ENCODE results near the gene TXNDC5. TPM values are rescaled to one million over a fixed set of nuclear protein-coding genes. Genes with fewer than 3 reads are reported as not detected.

Gene TXNDC5
- 471 and 498 TPM in 2 replicates for total RNA-seq (2014; rRNA removed; shearing (Covaris generic))
- 237 and 292 TPM in 2 replicates for polyA plus RNA-seq (2016; fragmentation: Nextera tagmentation; extraction: Ambion mirVana)

DNA sequence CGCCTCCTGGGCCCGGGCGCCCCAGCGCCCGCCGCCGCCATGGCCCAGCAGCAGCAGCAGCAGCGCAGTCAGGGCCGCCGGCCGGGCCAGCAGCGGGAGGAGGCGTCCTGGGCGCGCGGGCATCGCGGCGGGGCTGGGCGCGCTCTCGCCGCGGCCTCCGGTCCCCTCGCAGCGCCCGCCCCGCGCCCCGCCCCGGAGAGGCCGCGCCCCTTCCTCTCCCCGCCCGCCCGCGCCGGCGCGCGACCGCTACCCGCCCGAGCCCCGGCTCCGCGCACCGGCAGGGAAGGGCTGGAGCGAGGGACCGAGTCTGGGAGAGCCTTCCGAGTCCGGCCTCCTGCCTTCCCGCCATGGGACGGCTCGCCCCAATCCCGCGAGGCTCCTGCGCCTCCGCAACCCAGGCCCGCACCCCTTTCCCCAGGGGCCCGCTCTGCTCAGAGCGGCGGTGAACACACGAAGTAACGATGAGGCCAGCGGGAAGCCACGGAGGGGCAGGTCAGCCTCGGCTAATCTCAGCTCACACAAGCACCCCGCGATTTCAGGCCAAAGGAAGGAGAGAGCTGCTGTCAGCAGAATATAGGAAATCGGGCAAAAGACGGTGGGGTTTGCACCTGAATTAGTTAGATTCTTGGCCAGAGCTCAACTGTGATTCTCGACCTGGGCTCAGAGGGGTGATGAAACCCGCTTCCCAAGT lies at the start of gene TXNDC5:
TSS of gene TXNDC5 (minus strand) at position 135 of the 691 bp plus-strand sequence. CDS start at position 123, 12 bp downstream.
- Histone ChIP-seq H3K4me1 (ENCODE audit: insufficient read depth) (peaks cover 13% of the 10 kb centered on the region), H3K27me3 (replicated peaks; ENCODE audit: insufficient read depth) (no peaks in the 10 kb centered on the region), H3K36me3 (ENCODE audit: low read depth) (no peaks in the 10 kb centered on the region), H3K9me2 (ENCODE audit: insufficient read depth) (no peaks in the 10 kb centered on the region), H3F3A (ENCODE audit: insufficient read depth) (peaks cover 18% of the 10 kb centered on the region), H2AFZ (peak within 1 kb of the TSS; percentile 89), H3K79me2 (ENCODE audit: insufficient read depth) (peaks cover 41% of the 10 kb centered on the region), H3K4me3 (peak within 1 kb of the TSS; percentile 81), H3K9ac (peak within 1 kb of the TSS; percentile 94), H3K27ac (peak within 1 kb of the TSS; percentile 73), H3K4me2 (ENCODE audit: unreplicated experiment) (peak within 1 kb of the TSS; percentile 87), H3K9me3 (ENCODE audit: low read depth) (no peaks in the 10 kb centered on the region), H4K20me1 (ENCODE audit: insufficient read depth) (no peaks in the 10 kb centered on the region)
- WGBS, 2 experiments (ENCODE audit: low coverage in 1 of 2, low lambda C conversion rate in 2 of 2, missing lambda C conversion rate in 2 of 2): 6 to 7% methylated on average over 37 to 39 of the region's 75 CpGs
- in situ Hi-C loops (cut with MboI): no loop called here
- peak; percentile 89 for DNase-seq
- TF ChIP-seq EZH2 (IDR thresholded peaks at IDR 0.05; ENCODE audit: insufficient read depth, poor library complexity, severe bottlenecking) (no peak), EZH2phosphoT487 (IDR thresholded peaks at IDR 0.05; ENCODE audit: insufficient read depth, low read depth) (no peak)

DNA sequence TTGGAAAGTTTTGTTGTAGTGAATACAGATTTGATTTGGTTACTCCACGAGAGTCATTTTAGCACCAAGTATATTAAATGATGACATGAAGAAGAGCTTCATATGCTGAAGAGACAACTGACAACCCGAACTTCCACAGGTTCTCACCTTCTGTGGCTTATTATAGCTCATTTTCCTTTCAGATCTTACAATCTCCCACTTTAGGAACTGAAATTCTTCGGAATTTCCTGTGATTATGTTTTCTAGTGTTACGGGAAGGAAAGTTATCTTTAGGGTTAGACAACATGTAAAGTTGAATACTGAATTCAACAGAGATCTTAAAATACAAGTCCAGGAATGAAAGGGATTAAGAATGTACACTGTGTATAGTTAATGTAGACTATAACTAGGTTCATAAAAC lies 49.6 kb upstream of the TXNDC5 start:
- 71 to 72% methylated on average over 4 of the region's 4 CpGs for WGBS, 2 experiments (ENCODE audit: low coverage in 1 of 2, low lambda C conversion rate in 2 of 2, missing lambda C conversion rate in 2 of 2)
- H4K20me1 ChIP-seq (ENCODE audit: insufficient read depth): no peaks in the 10 kb centered on the region
- no peaks in the 10 kb centered on the region for H3K4me1 ChIP-seq (ENCODE audit: insufficient read depth)
- H3K79me2 ChIP-seq (ENCODE audit: insufficient read depth): no peaks in the 10 kb centered on the region
- H3K9me3 ChIP-seq (ENCODE audit: low read depth): no peaks in the 10 kb centered on the region
- no peaks in the 10 kb centered on the region for H3F3A ChIP-seq (ENCODE audit: insufficient read depth)
- no peaks in the 10 kb centered on the region for H3K27me3 ChIP-seq (replicated peaks; ENCODE audit: insufficient read depth)
- in situ Hi-C loops (cut with MboI): no loop called here
- no peak for TF ChIP-seq EZH2 (IDR thresholded peaks at IDR 0.05; ENCODE audit: insufficient read depth, poor library complexity, severe bottlenecking)
- no peak for TF ChIP-seq EZH2phosphoT487 (IDR thresholded peaks at IDR 0.05; ENCODE audit: insufficient read depth, low read depth)
- H3K27ac ChIP-seq: no peak overlapping the region
- H3K4me3 ChIP-seq: no peak overlapping the region
- H2AFZ ChIP-seq: no peak overlapping the region
- no peak overlapping the region for H3K9ac ChIP-seq
- H3K4me2 ChIP-seq (ENCODE audit: unreplicated experiment): no peak overlapping the region
- DNase-seq: no peak
- H3K36me3 ChIP-seq (ENCODE audit: low read depth): no peaks in the 10 kb centered on the region
- no peaks in the 10 kb centered on the region for H3K9me2 ChIP-seq (ENCODE audit: insufficient read depth)

DNA sequence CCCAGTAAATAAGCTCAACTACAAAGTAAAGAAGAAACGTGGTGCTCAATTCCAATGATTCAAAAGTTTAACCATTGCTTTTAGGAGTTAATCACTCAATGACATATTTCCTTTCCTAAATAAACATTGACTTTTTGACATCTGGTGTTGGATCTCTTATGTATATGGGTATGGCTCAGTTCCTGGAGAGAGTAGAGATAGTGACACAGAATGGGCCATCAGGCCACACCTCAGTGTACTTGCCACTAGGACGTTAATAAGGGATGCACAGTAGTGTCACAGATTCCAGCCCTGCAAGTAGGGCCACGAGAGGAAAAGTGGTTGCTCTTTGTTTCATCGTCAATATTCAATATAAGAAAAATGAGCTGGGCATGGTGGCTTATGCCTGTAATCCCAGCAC lies 48.9 kb upstream of the TXNDC5 start:
- TF ChIP-seq EZH2phosphoT487 (IDR thresholded peaks at IDR 0.05; ENCODE audit: insufficient read depth, low read depth) (no peak), EZH2 (IDR thresholded peaks at IDR 0.05; ENCODE audit: insufficient read depth, poor library complexity, severe bottlenecking) (no peak)
- Histone ChIP-seq H3F3A (ENCODE audit: insufficient read depth) (no peaks in the 10 kb centered on the region), H3K9me2 (ENCODE audit: insufficient read depth) (no peaks in the 10 kb centered on the region), H2AFZ (no peak overlapping the region), H3K36me3 (ENCODE audit: low read depth) (no peaks in the 10 kb centered on the region), H3K4me1 (ENCODE audit: insufficient read depth) (no peaks in the 10 kb centered on the region), H4K20me1 (ENCODE audit: insufficient read depth) (no peaks in the 10 kb centered on the region), H3K9me3 (ENCODE audit: low read depth) (no peaks in the 10 kb centered on the region), H3K9ac (no peak overlapping the region), H3K4me2 (ENCODE audit: unreplicated experiment) (no peak overlapping the region), H3K27ac (no peak overlapping the region), H3K79me2 (ENCODE audit: insufficient read depth) (no peaks in the 10 kb centered on the region), H3K4me3 (no peak overlapping the region), H3K27me3 (replicated peaks; ENCODE audit: insufficient read depth) (no peaks in the 10 kb centered on the region)
- in situ Hi-C loops (cut with MboI): no loop called here
- 52 to 57% methylated on average over 4 of the region's 4 CpGs for WGBS, 2 experiments (ENCODE audit: low coverage in 1 of 2, low lambda C conversion rate in 2 of 2, missing lambda C conversion rate in 2 of 2)
- no peak for DNase-seq

GRCh38 chr6:7958464-7958863 lies 47.9 kb upstream of the TXNDC5 start:
- in situ Hi-C loops (cut with MboI): no loop called here
- no peaks in the 10 kb centered on the region for H3K79me2 ChIP-seq (ENCODE audit: insufficient read depth)
- DNase-seq: no peak
- no peak overlapping the region for H3K9ac ChIP-seq
- no peaks in the 10 kb centered on the region for H3K9me2 ChIP-seq (ENCODE audit: insufficient read depth)
- WGBS, 2 experiments (ENCODE audit: low coverage in 1 of 2, low lambda C conversion rate in 2 of 2, missing lambda C conversion rate in 2 of 2): 57 to 60% methylated on average over 1 of the region's 1 CpG
- no peaks in the 10 kb centered on the region for H4K20me1 ChIP-seq (ENCODE audit: insufficient read depth)
- TF ChIP-seq EZH2 (IDR thresholded peaks at IDR 0.05; ENCODE audit: insufficient read depth, poor library complexity, severe bottlenecking) (no peak), EZH2phosphoT487 (IDR thresholded peaks at IDR 0.05; ENCODE audit: insufficient read depth, low read depth) (no peak)
- no peaks in the 10 kb centered on the region for H3K4me1 ChIP-seq (ENCODE audit: insufficient read depth)
- no peaks in the 10 kb centered on the region for H3K36me3 ChIP-seq (ENCODE audit: low read depth)
- no peak overlapping the region for H3K4me3 ChIP-seq
- H3K9me3 ChIP-seq (ENCODE audit: low read depth): no peaks in the 10 kb centered on the region
- no peak overlapping the region for H3K27ac ChIP-seq
- H2AFZ ChIP-seq: no peak overlapping the region
- no peaks in the 10 kb centered on the region for H3F3A ChIP-seq (ENCODE audit: insufficient read depth)
- H3K27me3 ChIP-seq (replicated peaks; ENCODE audit: insufficient read depth): no peaks in the 10 kb centered on the region
- H3K4me2 ChIP-seq (ENCODE audit: unreplicated experiment): no peak overlapping the region

All from GM23248 (cell line).